Ramos (cell line): Measurements from ENCODE around the gene TRIM63.

Experiments
- in situ Hi-C: fragments of 300-500 bp; cut with MboI; formaldehyde crosslinking; loops from one replicate; pipeline ENCODE4 v1.14.3; 2022; ENCODE audit warnings: low sequenced_read_pairs; ENCODE audit not compliant: unreplicated experiment

Gene TRIM63

GRCh38 chr1:26090893-26091292 lies 23.5 kb upstream of the TRIM63 start:
- in situ Hi-C loops: no loop called here

GRCh38 chr1:26089125-26089524 lies 21.7 kb upstream of the TRIM63 start:
- in situ Hi-C loops: no loop called here

- in situ Hi-C loops: no loop called here
Measured at GRCh38 chr1:26084844-26085243, 17.4 kb upstream of the TRIM63 start.

GRCh38 chr1:26084091-26084561 lies 16.7 kb upstream of the TRIM63 start:
- in situ Hi-C loops: no loop called here

GRCh38 chr1:26083208-26083607 lies 15.8 kb upstream of the TRIM63 start:
- in situ Hi-C loops: no loop called here

GRCh38 chr1:26082020-26082350 lies 14.6 kb upstream of the TRIM63 start:
- in situ Hi-C loops: no loop called here

GRCh38 chr1:26081267-26082019 lies 14.0 kb upstream of the TRIM63 start:
- in situ Hi-C loops: no loop called here

- in situ Hi-C loops: no loop called here
Measured at GRCh38 chr1:26079960-26080814, 12.8 kb upstream of the TRIM63 start.

GRCh38 chr1:26079178-26079563 lies 11.7 kb upstream of the TRIM63 start:
- in situ Hi-C loops: no loop called here

GRCh38 chr1:26078286-26079177 lies 11.1 kb upstream of the TRIM63 start:
- in situ Hi-C loops: no loop called here

GRCh38 chr1:26077524-26077923 lies 10.1 kb upstream of the TRIM63 start:
- in situ Hi-C loops: no loop called here

GRCh38 chr1:26075421-26076144 lies 8.2 kb upstream of the TRIM63 start:
- in situ Hi-C loops: no loop called here

- in situ Hi-C loops: no loop called here
Measured at GRCh38 chr1:26072305-26072704, 4.9 kb upstream of the TRIM63 start.

GRCh38 chr1:26070963-26071342 lies 3.5 kb upstream of the TRIM63 start:
- in situ Hi-C loops: no loop called here

- in situ Hi-C loops: no loop called here
Measured at GRCh38 chr1:26070296-26070962, 3.0 kb upstream of the TRIM63 start.

- in situ Hi-C loops: no loop called here
Measured at GRCh38 chr1:26069941-26070295, 2.5 kb upstream of the TRIM63 start.

GRCh38 chr1:26066857-26067256 lies 573 bp downstream of the TRIM63 start:
- in situ Hi-C loops: no loop called here

GRCh38 chr1:26066160-26066559 lies 1.3 kb downstream of the TRIM63 start:
- in situ Hi-C loops: no loop called here

GRCh38 chr1:26064553-26064952 lies 2.9 kb downstream of the TRIM63 start:
- in situ Hi-C loops: no loop called here
